Natural killer cell (primary cell): ENCODE results near the gene NODAL. TPM values are rescaled to one million over a fixed set of nuclear protein-coding genes. Genes with fewer than 3 reads are reported as not detected.

ENCODE experiments used
- ATAC-seq, 3 donors: fragments of 150-1000 bp in 2 of 3; fragments of 200-7000 bp in 1 of 3; cut with Tn5 transposase; 1 replicate in 1 of 3; 2 replicates in 2 of 3; pipeline ENCODE4 v1.10.0; 2021; ENCODE audit warnings: mild to moderate bottlenecking in 2 of 3, moderate library complexity in 2 of 3
- DNase-seq, 2 donors: peaks; one replicate each; pipeline versions ENCODE4 v3.0.0 to v3.0.0-alpha.2; 2013 to 2021; ENCODE audit warnings: mixed read lengths in 1 of 2
- H3K27ac ChIP-seq: one replicate; pipeline ENCODE4 v1.5.1; 2013; ENCODE audit warnings: mild to moderate bottlenecking, low read length
- H3K27me3 ChIP-seq: one replicate; pipeline ENCODE4 v1.6.1; 2013; ENCODE audit warnings: low read length; ENCODE audit not compliant: control insufficient read depth, insufficient read depth
- H3K36me3 ChIP-seq: one replicate; pipeline ENCODE4 v1.6.1; 2013; ENCODE audit warnings: low read length; ENCODE audit not compliant: control insufficient read depth, insufficient read depth
- H3K4me1 ChIP-seq: one replicate; pipeline ENCODE4 v1.6.1; 2013; ENCODE audit warnings: low read length; ENCODE audit not compliant: control insufficient read depth, insufficient read depth
- H3K4me3 ChIP-seq: one replicate; pipeline ENCODE4 v1.5.1; 2013; ENCODE audit warnings: low read length
- H3K9me3 ChIP-seq: one replicate; pipeline ENCODE4 v1.6.1; 2013; ENCODE audit warnings: low read length; ENCODE audit not compliant: control insufficient read depth, insufficient read depth
- H3K27ac Mint-ChIP-seq, 2 donors: one replicate each; pipeline ENCODE4 v1.8.0; 2022; ENCODE audit warnings: mild to moderate bottlenecking in 2 of 2, mixed read lengths in 2 of 2, moderate library complexity in 1 of 2
- H3K27me3 Mint-ChIP-seq, 2 donors: one replicate each; pipeline ENCODE4 v1.8.0; 2022; ENCODE audit warnings: low read depth in 2 of 2, mixed read lengths in 2 of 2
- H3K36me3 Mint-ChIP-seq: one replicate; pipeline ENCODE4 v1.8.0; 2022; ENCODE audit warnings: mixed read lengths
- H3K4me1 Mint-ChIP-seq, 2 donors: one replicate each; pipeline ENCODE4 v1.8.0; 2022; ENCODE audit warnings: mixed read lengths in 2 of 2
- H3K4me3 Mint-ChIP-seq: one replicate; pipeline ENCODE4 v1.8.0; 2022; ENCODE audit warnings: mild to moderate bottlenecking, moderate library complexity, mixed read lengths
- H3K9me3 Mint-ChIP-seq, 2 donors: one replicate each; pipeline ENCODE4 v1.8.0; 2022; ENCODE audit warnings: mixed read lengths in 2 of 2
- CTCF ChIP-seq: fragments of 200-600 bp; IDR thresholded peaks from one replicate; pipeline ENCODE4 v1.8.0; 2022; ENCODE audit warnings: antibody characterized with exemption
- WGBS: methylation state at CpG from one replicate; pipeline ENCODE4 v1.1.7; 2013; ENCODE audit warnings: missing lambda C conversion rate; ENCODE audit not compliant: insufficient coverage; 5-methylcytosine and 5-hydroxymethylcytosine counted together
- intact Hi-C: fragments of 100-400 bp; cut with micrococcal nuclease; formaldehyde crosslinking; loops from one replicate; pipeline ENCODE4 v1.14.2; 2022
- total RNA-seq, 4 donors: library from RNA; stranded (reverse); fragments of 120-200 nt in 1 of 4; gene quantifications; one replicate each; pipeline versions ENCODE4 v1.2.3 to v1.2.4, GENCODE V29; 2013 to 2022

NODAL gene
- total RNA-seq, 3 donors from 2014 or later (not counting 1 experiment from before 2014, with no cell fraction given): not detected

- DNase-seq (no peak), ATAC-seq (no peak)
- intact Hi-C loops: no loop called here
- H3K27ac Mint-ChIP-seq: no peak overlapping the region
- no peak overlapping the region for H3K4me3 Mint-ChIP-seq
- no peaks in the 10 kb centered on the region for H3K36me3 Mint-ChIP-seq
- H3K9me3 ChIP-seq: no peaks in the 10 kb centered on the region
- no peak overlapping the region for H3K4me3 ChIP-seq
- peaks cover 5 to 6% of the 10 kb centered on the region in 2 donors for H3K27me3 Mint-ChIP-seq
- TF ChIP-seq CTCF: no peak
- no peaks in the 10 kb centered on the region for H3K36me3 ChIP-seq
- H3K9me3 Mint-ChIP-seq: no peaks in the 10 kb centered on the region
- H3K27me3 ChIP-seq: no peaks in the 10 kb centered on the region
- 83% methylated on average over 2 of the region's 2 CpGs for WGBS
- peaks cover 4% of the 10 kb centered on the region for H3K4me1 ChIP-seq
- H3K4me1 Mint-ChIP-seq: no peaks in the 10 kb centered on the region
- no peak overlapping the region for H3K27ac ChIP-seq
These were observed 24.4 kb upstream of the NODAL start for GRCh38 chr10:70465832-70466231.

GRCh38 chr10:70465278-70465677 is 23.8 kb upstream of the NODAL start:
- intact Hi-C loops: no loop called here
- Histone ChIP-seq H3K27ac (no peak overlapping the region), H3K27me3 (no peaks in the 10 kb centered on the region), H3K4me1 (peaks cover 4% of the 10 kb centered on the region), H3K4me3 (no peak overlapping the region), H3K9me3 (no peaks in the 10 kb centered on the region), H3K36me3 (no peaks in the 10 kb centered on the region)
- no peak for TF ChIP-seq CTCF
- 98% methylated on average over 4 of the region's 4 CpGs for WGBS
- no peak overlapping the region for H3K27ac Mint-ChIP-seq
- peaks cover 10 to 11% of the 10 kb centered on the region in 2 donors for H3K27me3 Mint-ChIP-seq
- no peak overlapping the region for H3K4me3 Mint-ChIP-seq
- no peaks in the 10 kb centered on the region for H3K36me3 Mint-ChIP-seq
- DNase-seq: no peak
- no peak for ATAC-seq
- no peaks in the 10 kb centered on the region for H3K4me1 Mint-ChIP-seq
- no peaks in the 10 kb centered on the region for H3K9me3 Mint-ChIP-seq

DNA sequence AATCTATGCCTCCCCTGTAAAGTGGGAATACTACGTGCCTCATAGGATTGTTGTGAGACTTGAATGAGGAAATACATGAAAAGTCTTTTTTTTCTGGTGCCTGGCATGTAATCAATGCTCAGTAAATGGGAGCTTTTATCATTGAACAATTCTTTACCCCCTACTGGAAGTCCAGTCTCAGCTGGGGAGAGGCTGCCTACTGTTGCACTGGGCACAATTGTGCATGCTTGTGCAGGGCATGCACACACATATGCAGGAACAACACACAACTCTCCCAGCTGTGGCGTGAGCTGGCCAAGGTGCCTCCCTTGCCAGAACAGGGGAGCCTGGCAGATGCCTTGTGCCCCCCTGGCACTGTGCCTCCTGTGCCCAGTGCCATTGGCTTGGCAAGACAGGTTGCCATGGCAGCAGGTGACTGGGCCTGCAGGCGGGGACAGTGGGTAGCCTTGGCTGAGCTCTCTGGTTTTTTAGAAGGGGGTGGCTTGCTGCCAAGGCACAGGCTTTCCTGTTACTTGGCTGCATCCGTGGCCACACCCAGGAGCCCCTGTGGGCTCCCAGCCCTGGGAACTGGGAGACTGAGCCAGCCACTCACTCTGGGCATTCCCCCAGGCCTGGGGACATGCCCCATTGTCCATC is 21.0 kb upstream of the NODAL start:
- H3K27ac Mint-ChIP-seq: no peak overlapping the region
- H3K4me3 Mint-ChIP-seq: no peak overlapping the region
- peaks cover 18 to 21% of the 10 kb centered on the region in 2 donors for H3K27me3 Mint-ChIP-seq
- 35% methylated on average over 3 of the region's 4 CpGs for WGBS
- H3K4me1 Mint-ChIP-seq: no peaks in the 10 kb centered on the region
- DNase-seq: no peak
- H3K36me3 ChIP-seq: no peaks in the 10 kb centered on the region
- intact Hi-C loops: loop anchor here (5.0 kb wide), 1 partner anchor 425 kb away; the partner anchor contains the start of gene PCBD1
- no peaks in the 10 kb centered on the region for H3K36me3 Mint-ChIP-seq
- no peak for TF ChIP-seq CTCF
- peaks cover 4% of the 10 kb centered on the region for H3K27me3 ChIP-seq
- H3K27ac ChIP-seq: no peak overlapping the region
- no peaks in the 10 kb centered on the region for H3K9me3 Mint-ChIP-seq
- no peak for ATAC-seq
- H3K4me3 ChIP-seq: no peak overlapping the region
- peaks cover 9% of the 10 kb centered on the region for H3K4me1 ChIP-seq
- no peaks in the 10 kb centered on the region for H3K9me3 ChIP-seq
